ENCODE measurements around the gene BOD1L1. TPM values are rescaled to one million over a fixed set of nuclear protein-coding genes. Genes with fewer than 3 reads are reported as not detected.
A peak's percentile ranks its signal among the peaks of the same experiment; 100 is the strongest.

Gene BOD1L1
- polyA plus RNA-seq, 1 donor: 37.3 TPM

DNA sequence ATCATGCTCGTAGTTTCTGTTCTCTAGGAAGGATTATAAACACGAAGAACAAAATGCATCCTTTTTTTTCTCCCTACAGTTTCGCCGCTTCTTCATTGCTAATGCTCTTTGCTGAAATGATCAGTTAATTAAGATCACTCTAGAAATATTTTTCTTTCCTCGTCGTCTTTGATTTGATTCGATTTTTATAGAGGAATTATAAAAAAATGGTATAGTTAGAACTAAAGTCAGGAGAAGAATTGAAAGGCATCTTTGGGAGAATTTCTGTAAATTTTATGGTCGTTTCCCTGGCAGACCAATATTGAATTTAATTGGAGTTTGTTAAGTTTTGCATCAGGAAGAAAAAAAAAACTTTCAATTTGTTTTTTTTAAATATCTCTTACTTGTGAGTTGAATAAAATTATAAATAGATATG lies 82.1 kb downstream of the BOD1L1 start:
- Histone ChIP-seq H3K9me3 (ENCODE audit: control insufficient read depth, low read depth, low read length) (peaks cover 12% of the 10 kb centered on the region), H3K4me1 (ENCODE audit: control insufficient read depth, insufficient read depth, low read length) (peaks cover 18% of the 10 kb centered on the region), H3K27me3 (ENCODE audit: control insufficient read depth, insufficient read depth, low read length) (peaks cover 92% of the 10 kb centered on the region), H3K36me3 (ENCODE audit: control insufficient read depth, insufficient read depth, low read length) (no peaks in the 10 kb centered on the region), H3K27ac (ENCODE audit: low read length) (no peak overlapping the region), H3K4me3 (ENCODE audit: low read length) (peak overlapping the region; percentile 51)
- WGBS (ENCODE audit: insufficient coverage, low lambda C conversion rate): 25% methylated on average over 4 of the region's 8 CpGs
- no peak for DNase-seq

- peaks cover 18% of the 10 kb centered on the region for H3K4me1 ChIP-seq (ENCODE audit: control insufficient read depth, insufficient read depth, low read length)
- DNase-seq: peak; percentile 37 to 69
- peak overlapping the region; percentile 58 for H3K27ac ChIP-seq (ENCODE audit: low read length)
- H3K4me3 ChIP-seq (ENCODE audit: low read length): peak overlapping the region; percentile 51
- no peaks in the 10 kb centered on the region for H3K36me3 ChIP-seq (ENCODE audit: control insufficient read depth, insufficient read depth, low read length)
- peaks cover 93% of the 10 kb centered on the region for H3K27me3 ChIP-seq (ENCODE audit: control insufficient read depth, insufficient read depth, low read length)
- WGBS (ENCODE audit: insufficient coverage, low lambda C conversion rate): no CpG with 5 or more reads among the region's 54 CpGs
- peaks cover 12% of the 10 kb centered on the region for H3K9me3 ChIP-seq (ENCODE audit: control insufficient read depth, low read depth, low read length)
These were observed 82.7 kb downstream of the BOD1L1 start for GRCh38 chr4:13544606-13545393.

- Histone ChIP-seq H3K4me1 (ENCODE audit: control insufficient read depth, insufficient read depth, low read length) (peaks cover 15% of the 10 kb centered on the region), H3K27ac (ENCODE audit: low read length) (peak within 1 kb of the TSS; percentile 58), H3K4me3 (ENCODE audit: low read length) (peak within 1 kb of the TSS; percentile 51), H3K27me3 (ENCODE audit: control insufficient read depth, insufficient read depth, low read length) (peaks cover 93% of the 10 kb centered on the region), H3K36me3 (ENCODE audit: control insufficient read depth, insufficient read depth, low read length) (no peaks in the 10 kb centered on the region), H3K9me3 (ENCODE audit: control insufficient read depth, low read depth, low read length) (peaks cover 13% of the 10 kb centered on the region)
- no CpG with 5 or more reads among the region's 96 CpGs for WGBS (ENCODE audit: insufficient coverage, low lambda C conversion rate)
- DNase-seq: peak in 1 of 2 donors; percentile 39
These were observed 83.5 kb downstream of the BOD1L1 start, which contains the start of gene NKX3-2 for GRCh38 chr4:13543839-13544605. TSS of gene NKX3-2 (minus strand) at chr4:13544508. CDS start at chr4:13544414, 94 bp downstream.

DNA sequence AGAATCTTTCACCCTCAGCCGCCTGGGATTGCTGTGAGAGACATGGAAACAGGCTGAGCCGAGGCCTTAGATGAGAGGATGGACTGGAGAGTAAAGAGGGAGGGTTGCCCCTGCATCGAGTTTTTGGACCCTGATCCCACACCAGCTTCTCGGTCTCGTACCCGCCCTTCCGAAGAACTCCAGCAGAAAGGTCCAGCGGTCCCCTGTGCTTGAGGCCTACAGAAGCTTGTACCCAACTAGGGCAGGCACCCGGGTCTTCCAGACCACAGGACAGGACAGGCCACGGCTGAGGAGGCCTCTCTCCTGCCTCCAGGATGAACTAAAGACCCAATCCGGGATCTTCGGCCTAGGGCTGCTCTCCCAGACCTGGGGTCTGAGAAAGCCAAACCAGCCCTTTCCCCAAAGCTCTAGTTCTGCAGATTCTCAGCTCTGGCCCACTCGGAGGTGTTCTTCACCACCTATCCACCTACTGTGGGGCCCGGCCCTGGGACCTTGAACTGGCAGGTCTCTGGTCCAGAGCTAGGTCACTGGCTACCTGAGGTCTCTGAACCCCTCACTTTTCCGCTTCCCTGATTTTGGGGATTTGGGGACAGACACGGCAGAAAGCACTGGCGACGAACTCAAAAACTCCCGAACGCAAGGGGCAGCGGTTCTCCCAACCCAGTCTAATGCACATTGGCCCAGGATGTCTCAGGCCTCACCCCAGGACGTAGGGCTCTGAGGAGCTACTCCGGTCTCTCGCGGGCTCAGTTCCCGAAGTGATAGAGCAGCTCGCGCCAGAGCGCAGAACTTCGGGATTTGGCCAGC lies 84.3 kb downstream of the BOD1L1 start:
- Histone ChIP-seq H3K4me1 (ENCODE audit: control insufficient read depth, insufficient read depth, low read length) (peaks cover 14% of the 10 kb centered on the region), H3K36me3 (ENCODE audit: control insufficient read depth, insufficient read depth, low read length) (no peaks in the 10 kb centered on the region), H3K9me3 (ENCODE audit: control insufficient read depth, low read depth, low read length) (peaks cover 14% of the 10 kb centered on the region), H3K27ac (ENCODE audit: low read length) (peak overlapping the region; percentile 29), H3K4me3 (ENCODE audit: low read length) (peak overlapping the region; percentile 46), H3K27me3 (ENCODE audit: control insufficient read depth, insufficient read depth, low read length) (peaks cover 93% of the 10 kb centered on the region)
- DNase-seq: no peak
- no CpG with 5 or more reads among the region's 30 CpGs for WGBS (ENCODE audit: insufficient coverage, low lambda C conversion rate)

DNA sequence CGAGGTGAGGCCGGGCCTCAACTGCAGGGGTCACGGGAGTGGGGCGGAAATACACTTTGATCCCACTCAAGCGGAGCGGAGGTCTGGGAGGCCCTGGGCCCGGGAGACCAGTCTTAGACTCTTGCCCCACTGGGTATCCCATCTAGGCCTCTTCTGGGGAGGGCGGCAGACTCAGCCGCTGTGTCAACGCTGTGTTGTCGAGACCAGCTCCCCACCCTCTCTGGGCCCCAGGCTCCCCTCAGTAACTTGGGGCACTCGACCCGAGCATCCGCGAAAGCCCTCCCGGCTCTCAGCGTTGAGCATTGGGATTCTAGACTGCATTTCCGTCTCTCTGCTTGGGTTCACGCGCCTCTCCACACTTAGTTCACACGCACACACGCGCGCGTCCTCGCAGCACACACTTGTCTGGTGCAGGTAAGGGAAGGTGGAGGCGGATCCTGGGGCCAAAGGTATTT lies 84.9 kb downstream of the BOD1L1 start:
- Histone ChIP-seq H3K4me1 (ENCODE audit: control insufficient read depth, insufficient read depth, low read length) (peaks cover 14% of the 10 kb centered on the region), H3K36me3 (ENCODE audit: control insufficient read depth, insufficient read depth, low read length) (no peaks in the 10 kb centered on the region), H3K4me3 (ENCODE audit: low read length) (peak overlapping the region; percentile 1), H3K27ac (ENCODE audit: low read length) (no peak overlapping the region), H3K27me3 (ENCODE audit: control insufficient read depth, insufficient read depth, low read length) (peaks cover 93% of the 10 kb centered on the region), H3K9me3 (ENCODE audit: control insufficient read depth, low read depth, low read length) (peaks cover 14% of the 10 kb centered on the region)
- no CpG with 5 or more reads among the region's 27 CpGs for WGBS (ENCODE audit: insufficient coverage, low lambda C conversion rate)
- DNase-seq: no peak

- Histone ChIP-seq H3K4me3 (ENCODE audit: low read length) (no peak overlapping the region), H3K4me1 (ENCODE audit: control insufficient read depth, insufficient read depth, low read length) (peaks cover 13% of the 10 kb centered on the region), H3K36me3 (ENCODE audit: control insufficient read depth, insufficient read depth, low read length) (no peaks in the 10 kb centered on the region), H3K27ac (ENCODE audit: low read length) (no peak overlapping the region), H3K27me3 (ENCODE audit: control insufficient read depth, insufficient read depth, low read length) (peaks cover 93% of the 10 kb centered on the region), H3K9me3 (ENCODE audit: control insufficient read depth, low read depth, low read length) (peaks cover 12% of the 10 kb centered on the region)
- peak in 1 of 2 donors; percentile 61 for DNase-seq
- no CpG with 5 or more reads among the region's 79 CpGs for WGBS (ENCODE audit: insufficient coverage, low lambda C conversion rate)
These were observed 85.6 kb downstream of the BOD1L1 start for GRCh38 chr4:13541720-13542576.

- WGBS (ENCODE audit: insufficient coverage, low lambda C conversion rate): no CpG with 5 or more reads among the region's 10 CpGs
- peaks cover 93% of the 10 kb centered on the region for H3K27me3 ChIP-seq (ENCODE audit: control insufficient read depth, insufficient read depth, low read length)
- no peak overlapping the region for H3K4me3 ChIP-seq (ENCODE audit: low read length)
- H3K9me3 ChIP-seq (ENCODE audit: control insufficient read depth, low read depth, low read length): peaks cover 12% of the 10 kb centered on the region
- H3K36me3 ChIP-seq (ENCODE audit: control insufficient read depth, insufficient read depth, low read length): no peaks in the 10 kb centered on the region
- no peak overlapping the region for H3K27ac ChIP-seq (ENCODE audit: low read length)
- no peak for DNase-seq
- H3K4me1 ChIP-seq (ENCODE audit: control insufficient read depth, insufficient read depth, low read length): peaks cover 12% of the 10 kb centered on the region
These were observed 86.3 kb downstream of the BOD1L1 start for GRCh38 chr4:13541176-13541604.

- H3K27ac ChIP-seq (ENCODE audit: low read length): no peak overlapping the region
- 20% methylated on average over 8 of the region's 23 CpGs for WGBS (ENCODE audit: insufficient coverage, low lambda C conversion rate)
- no peak overlapping the region for H3K4me3 ChIP-seq (ENCODE audit: low read length)
These were observed 86.9 kb downstream of the BOD1L1 start for GRCh38 chr4:13540446-13541175.

More at GRCh38 chr4:13540446-13541175, 86.9 kb downstream of the BOD1L1 start:
- Histone ChIP-seq H3K4me1 (ENCODE audit: control insufficient read depth, insufficient read depth, low read length) (peaks cover 12% of the 10 kb centered on the region), H3K27me3 (ENCODE audit: control insufficient read depth, insufficient read depth, low read length) (peaks cover 96% of the 10 kb centered on the region), H3K36me3 (ENCODE audit: control insufficient read depth, insufficient read depth, low read length) (no peaks in the 10 kb centered on the region), H3K9me3 (ENCODE audit: control insufficient read depth, low read depth, low read length) (peaks cover 12% of the 10 kb centered on the region)
- DNase-seq: no peak
